Ovary (tissue), 3 donors: Measurements from ENCODE around the gene XPNPEP1.

ENCODE experiments used
- CTCF ChIP-seq, 3 donors: fragments of 450-650 bp in 2 of 3; fragments of 200-600 bp in 1 of 3; IDR thresholded peaks; one replicate each; pipeline versions ENCODE4 v1.5.1 to v1.8.0; 2016 to 2022; ENCODE audit warnings: antibody characterized with exemption in 3 of 3, mild to moderate bottlenecking in 1 of 3
- EP300 ChIP-seq: sonication (generic); formaldehyde crosslinking; IDR thresholded peaks from one replicate; pipeline ENCODE4 v1.6.1; 2017; ENCODE audit warnings: antibody characterized with exemption
- POLR2A ChIP-seq: fragments of 450-650 bp; IDR thresholded peaks from one replicate; pipeline ENCODE4 v1.6.1; 2017; ENCODE audit warnings: antibody characterized with exemption, mild to moderate bottlenecking, moderate library complexity
- donor health status: DM: no; HTN: no; CAD: no.

- TF ChIP-seq CTCF (IDR thresholded peaks at IDR 0.05) (no peak), EP300 (no peak), POLR2A (no peak)
These were observed 17.0 kb downstream of the XPNPEP1 start for GRCh38 chr10:109906316-109906715.
